ENCODE results near the gene SPHK2. TPM values are rescaled to one million over a fixed set of nuclear protein-coding genes. Genes with fewer than 3 reads are reported as not detected.

The SPHK2 gene
- polyA plus RNA-seq (2013): 14.1 and 14.9 TPM in 2 replicates

GRCh38 chr19:48618916-48619691 lies at the start of gene SPHK2, which contains the start of gene RPL18:
SPHK2 (plus strand) TSS chr19:48619506; CDS start chr19:48620515, 1,009 bp downstream.
RPL18 (minus strand) TSS chr19:48619178; CDS start chr19:48619143, 35 bp downstream.
- Histone ChIP-seq H3K23ac (ENCODE audit: low read length) (peak within 1 kb of the TSS; percentile 34), H3K27ac (ENCODE audit: low read depth, low read length) (peak within 1 kb of the TSS; percentile 77), H3K9me3 (ENCODE audit: insufficient read depth, low read depth, low read length) (peaks cover 2% of the 10 kb centered on the region), H3K4me2 (ENCODE audit: low read length) (peak within 1 kb of the TSS; percentile 66), H3K79me2 (ENCODE audit: control insufficient read depth, insufficient read depth, low read length, poor library complexity) (peaks cover 16% of the 10 kb centered on the region), H3K14ac (ENCODE audit: low read length) (peak within 1 kb of the TSS; percentile 86), H2BK12ac (ENCODE audit: low read length) (peak within 1 kb of the TSS; percentile 41), H3K4me3 (ENCODE audit: low read depth, low read length) (peak within 1 kb of the TSS; percentile 95), H3K4ac (ENCODE audit: low read depth, low read length) (peak within 1 kb of the TSS; percentile 99), H4K12ac (ENCODE audit: low read depth, low read length) (peak within 1 kb of the TSS; percentile 66), H3K36me3 (ENCODE audit: control insufficient read depth in 1 of 2, insufficient read depth in 2 of 2, low read length in 2 of 2) (peaks cover 34% of the 10 kb centered on the region in 2 experiments), H3K4me1 (ENCODE audit: control insufficient read depth in 1 of 2, insufficient read depth in 2 of 2, low read length in 2 of 2) (peaks cover 5 to 15% of the 10 kb centered on the region in 2 experiments), H3K18ac (ENCODE audit: low read length) (peak within 1 kb of the TSS; percentile 93), H2AK5ac (ENCODE audit: low read length) (peak within 1 kb of the TSS; percentile 69), H4K91ac (ENCODE audit: low read depth, low read length) (peak within 1 kb of the TSS; percentile 89), H3K9ac (ENCODE audit: low read length) (peak within 1 kb of the TSS; percentile 96), H2BK120ac (ENCODE audit: insufficient read depth, low read length, poor library complexity) (peak within 1 kb of the TSS; percentile 44), H3K79me1 (ENCODE audit: low read length) (peaks cover 12% of the 10 kb centered on the region), H2BK5ac (ENCODE audit: low read depth, low read length, poor library complexity) (peak within 1 kb of the TSS; percentile 83), H2AFZ (ENCODE audit: insufficient read depth, low read length, poor library complexity) (peak within 1 kb of the TSS; percentile 37), H3K27me3 (ENCODE audit: insufficient read depth, low read length) (no peaks in the 10 kb centered on the region), H4K8ac (ENCODE audit: low read depth, low read length) (peak within 1 kb of the TSS; percentile 92)
- WGBS (ENCODE audit: extremely low coverage, insufficient coverage, insufficient read length): no CpG with 5 or more reads among the region's 69 CpGs
- peak; percentile 99 for DNase-seq

- Histone ChIP-seq H3K27me3 (ENCODE audit: insufficient read depth, low read length) (no peaks in the 10 kb centered on the region), H3K4me3 (ENCODE audit: low read depth, low read length) (no peak overlapping the region), H2BK120ac (ENCODE audit: insufficient read depth, low read length, poor library complexity) (no peak overlapping the region), H3K27ac (ENCODE audit: low read depth, low read length) (no peak overlapping the region), H3K18ac (ENCODE audit: low read length) (no peak overlapping the region), H3K4me1 (ENCODE audit: control insufficient read depth in 1 of 2, insufficient read depth in 2 of 2, low read length in 2 of 2) (peaks cover 18 to 19% of the 10 kb centered on the region in 2 experiments), H3K4me2 (ENCODE audit: low read length) (no peak overlapping the region), H3K14ac (ENCODE audit: low read length) (no peak overlapping the region), H3K9me3 (ENCODE audit: insufficient read depth, low read depth, low read length) (no peaks in the 10 kb centered on the region), H3K36me3 (ENCODE audit: control insufficient read depth in 1 of 2, insufficient read depth in 2 of 2, low read length in 2 of 2) (no peaks in the 10 kb centered on the region), H2BK5ac (ENCODE audit: low read depth, low read length, poor library complexity) (no peak overlapping the region), H3K23ac (ENCODE audit: low read length) (no peak overlapping the region), H3K79me2 (ENCODE audit: control insufficient read depth, insufficient read depth, low read length, poor library complexity) (peaks cover 5% of the 10 kb centered on the region), H2AFZ (ENCODE audit: insufficient read depth, low read length, poor library complexity) (no peak overlapping the region), H3K79me1 (ENCODE audit: low read length) (peaks cover 7% of the 10 kb centered on the region), H4K12ac (ENCODE audit: low read depth, low read length) (no peak overlapping the region), H2BK12ac (ENCODE audit: low read length) (no peak overlapping the region), H4K91ac (ENCODE audit: low read depth, low read length) (no peak overlapping the region), H3K4ac (ENCODE audit: low read depth, low read length) (no peak overlapping the region), H2AK5ac (ENCODE audit: low read length) (no peak overlapping the region), H4K8ac (ENCODE audit: low read depth, low read length) (no peak overlapping the region), H3K9ac (ENCODE audit: low read length) (no peak overlapping the region)
- no CpG with 5 or more reads among the region's 11 CpGs for WGBS (ENCODE audit: extremely low coverage, insufficient coverage, insufficient read length)
- peak in 1 of 2 donors; percentile 32 for DNase-seq
These were observed 49.5 kb upstream of the SPHK2 start for GRCh38 chr19:48569814-48570213.

- Histone ChIP-seq H3K36me3 (ENCODE audit: control insufficient read depth in 1 of 2, insufficient read depth in 2 of 2, low read length in 2 of 2) (no peaks in the 10 kb centered on the region), H4K91ac (ENCODE audit: low read depth, low read length) (no peak overlapping the region), H3K79me1 (ENCODE audit: low read length) (peaks cover 7% of the 10 kb centered on the region), H3K4ac (ENCODE audit: low read depth, low read length) (no peak overlapping the region), H3K9me3 (ENCODE audit: insufficient read depth, low read depth, low read length) (no peaks in the 10 kb centered on the region), H3K4me2 (ENCODE audit: low read length) (no peak overlapping the region), H3K27ac (ENCODE audit: low read depth, low read length) (no peak overlapping the region), H3K23ac (ENCODE audit: low read length) (no peak overlapping the region), H3K18ac (ENCODE audit: low read length) (no peak overlapping the region), H2BK5ac (ENCODE audit: low read depth, low read length, poor library complexity) (no peak overlapping the region), H3K4me3 (ENCODE audit: low read depth, low read length) (no peak overlapping the region), H3K9ac (ENCODE audit: low read length) (no peak overlapping the region), H4K12ac (ENCODE audit: low read depth, low read length) (no peak overlapping the region), H3K4me1 (ENCODE audit: control insufficient read depth in 1 of 2, insufficient read depth in 2 of 2, low read length in 2 of 2) (peaks cover 18 to 19% of the 10 kb centered on the region in 2 experiments), H3K79me2 (ENCODE audit: control insufficient read depth, insufficient read depth, low read length, poor library complexity) (peaks cover 5% of the 10 kb centered on the region), H2BK12ac (ENCODE audit: low read length) (no peak overlapping the region), H3K14ac (ENCODE audit: low read length) (no peak overlapping the region), H2AFZ (ENCODE audit: insufficient read depth, low read length, poor library complexity) (no peak overlapping the region), H4K8ac (ENCODE audit: low read depth, low read length) (no peak overlapping the region), H2AK5ac (ENCODE audit: low read length) (no peak overlapping the region), H2BK120ac (ENCODE audit: insufficient read depth, low read length, poor library complexity) (no peak overlapping the region), H3K27me3 (ENCODE audit: insufficient read depth, low read length) (no peaks in the 10 kb centered on the region)
- DNase-seq: no peak
- no CpG with 5 or more reads among the region's 5 CpGs for WGBS (ENCODE audit: extremely low coverage, insufficient coverage, insufficient read length)
These were observed 47.7 kb upstream of the SPHK2 start for GRCh38 chr19:48571378-48572162.

GRCh38 chr19:48573163-48573505 lies 46.2 kb upstream of the SPHK2 start:
- DNase-seq: peak in 1 of 2 donors; percentile 9
- H3K23ac ChIP-seq (ENCODE audit: low read length): no peak overlapping the region
- peaks cover 5% of the 10 kb centered on the region for H3K79me2 ChIP-seq (ENCODE audit: control insufficient read depth, insufficient read depth, low read length, poor library complexity)
- no peak overlapping the region for H3K27ac ChIP-seq (ENCODE audit: low read depth, low read length)
- no peak overlapping the region for H3K4me2 ChIP-seq (ENCODE audit: low read length)
- peaks cover 16 to 17% of the 10 kb centered on the region in 2 experiments for H3K4me1 ChIP-seq (ENCODE audit: control insufficient read depth in 1 of 2, insufficient read depth in 2 of 2, low read length in 2 of 2)
- peak overlapping the region; percentile 82 for H2BK12ac ChIP-seq (ENCODE audit: low read length)
- H3K18ac ChIP-seq (ENCODE audit: low read length): no peak overlapping the region
- H3K79me1 ChIP-seq (ENCODE audit: low read length): peaks cover 7% of the 10 kb centered on the region
- peak overlapping the region; percentile 4 for H2BK120ac ChIP-seq (ENCODE audit: insufficient read depth, low read length, poor library complexity)
- H2BK5ac ChIP-seq (ENCODE audit: low read depth, low read length, poor library complexity): no peak overlapping the region
- no peak overlapping the region for H3K4me3 ChIP-seq (ENCODE audit: low read depth, low read length)
- no peak overlapping the region for H2AFZ ChIP-seq (ENCODE audit: insufficient read depth, low read length, poor library complexity)
- H4K12ac ChIP-seq (ENCODE audit: low read depth, low read length): no peak overlapping the region
- H4K91ac ChIP-seq (ENCODE audit: low read depth, low read length): peak overlapping the region; percentile 73
- no peak overlapping the region for H3K14ac ChIP-seq (ENCODE audit: low read length)
- no CpG with 5 or more reads among the region's 12 CpGs for WGBS (ENCODE audit: extremely low coverage, insufficient coverage, insufficient read length)
- H4K8ac ChIP-seq (ENCODE audit: low read depth, low read length): peak overlapping the region; percentile 2
- H3K9ac ChIP-seq (ENCODE audit: low read length): no peak overlapping the region
- H3K36me3 ChIP-seq (ENCODE audit: control insufficient read depth in 1 of 2, insufficient read depth in 2 of 2, low read length in 2 of 2): no peaks in the 10 kb centered on the region
- H3K27me3 ChIP-seq (ENCODE audit: insufficient read depth, low read length): no peaks in the 10 kb centered on the region
- H2AK5ac ChIP-seq (ENCODE audit: low read length): peak overlapping the region; percentile 85
- H3K4ac ChIP-seq (ENCODE audit: low read depth, low read length): no peak overlapping the region
- H3K9me3 ChIP-seq (ENCODE audit: insufficient read depth, low read depth, low read length): no peaks in the 10 kb centered on the region
